ENCODE results near the gene THUMPD2.

- no peak for TF ChIP-seq EP300 (IDR thresholded peaks at IDR 0.05)
- TF ChIP-seq, protein P1, sequence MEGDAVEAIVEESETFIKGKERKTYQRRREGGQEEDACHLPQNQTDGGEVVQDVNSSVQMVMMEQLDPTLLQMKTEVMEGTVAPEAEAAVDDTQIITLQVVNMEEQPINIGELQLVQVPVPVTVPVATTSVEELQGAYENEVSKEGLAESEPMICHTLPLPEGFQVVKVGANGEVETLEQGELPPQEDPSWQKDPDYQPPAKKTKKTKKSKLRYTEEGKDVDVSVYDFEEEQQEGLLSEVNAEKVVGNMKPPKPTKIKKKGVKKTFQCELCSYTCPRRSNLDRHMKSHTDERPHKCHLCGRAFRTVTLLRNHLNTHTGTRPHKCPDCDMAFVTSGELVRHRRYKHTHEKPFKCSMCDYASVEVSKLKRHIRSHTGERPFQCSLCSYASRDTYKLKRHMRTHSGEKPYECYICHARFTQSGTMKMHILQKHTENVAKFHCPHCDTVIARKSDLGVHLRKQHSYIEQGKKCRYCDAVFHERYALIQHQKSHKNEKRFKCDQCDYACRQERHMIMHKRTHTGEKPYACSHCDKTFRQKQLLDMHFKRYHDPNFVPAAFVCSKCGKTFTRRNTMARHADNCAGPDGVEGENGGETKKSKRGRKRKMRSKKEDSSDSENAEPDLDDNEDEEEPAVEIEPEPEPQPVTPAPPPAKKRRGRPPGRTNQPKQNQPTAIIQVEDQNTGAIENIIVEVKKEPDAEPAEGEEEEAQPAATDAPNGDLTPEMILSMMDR (IDR thresholded peaks at IDR 0.05), result no peak
- peak; percentile 67 to 91 (median 80) for TF ChIP-seq POLR2AphosphoS5 (IDR thresholded peaks at IDR 0.05)
Observed at GRCh38 chr2:39778775-39779340, at the start of gene THUMPD2.

All from sigmoid colon (tissue), 4 donors.